K562 (cell line): ENCODE results near the gene MYO1A. TPM values are rescaled to one million over a fixed set of nuclear protein-coding genes. Genes with fewer than 3 reads are reported as not detected.

ENCODE experiments used
- EP400 ChIP-seq: fragments of 450-650 bp; IDR thresholded peaks from 2 replicates; pipeline ENCODE4 v1.6.1; 2017; ENCODE audit warnings: antibody characterized with exemption, mild to moderate bottlenecking, moderate library complexity
- ETV1 ChIP-seq: fragments of 450-650 bp; conservative IDR thresholded peaks from 2 replicates; pipeline ENCODE4 v1.6.1; 2016; ENCODE audit warnings: missing genetic modification characterization, control low read depth, low read depth, missing compliant biosample characterization
- KAT7 ChIP-seq: sonication (generic); formaldehyde crosslinking; IDR thresholded peaks from 2 replicates; pipeline ENCODE4 v1.8.0; 2022; ENCODE audit warnings: missing genetic modification reagents, mild to moderate bottlenecking, borderline replicate concordance
- MAFK ChIP-seq: IDR thresholded peaks from 2 replicates; pipeline ENCODE4 v1.6.1; 2011; ENCODE audit warnings: low read length, improper control_type of control experiment
- PCBP1 ChIP-seq: fragments of 200-400 bp; formaldehyde crosslinking; IDR thresholded peaks from 2 replicates; pipeline ENCODE4 v1.6.1; 2018; ENCODE audit warnings: mild to moderate bottlenecking, low read depth, low read length; ENCODE audit not compliant: poor library complexity, severe bottlenecking
- PHTF2 ChIP-seq: fragments of 250-450 bp; sonication (Bioruptor Pico); IDR thresholded peaks from 2 replicates; pipeline ENCODE4 v1.5.0; 2021; ENCODE audit warnings: mild to moderate bottlenecking
- RBFOX2 ChIP-seq: fragments of 200-400 bp; formaldehyde crosslinking; IDR thresholded peaks from 2 replicates; pipeline ENCODE4 v1.6.1; 2017; ENCODE audit warnings: low read depth, mild to moderate bottlenecking, low read length, moderate library complexity
- RCOR1 ChIP-seq, 2 experiments: IDR thresholded peaks; 2 replicates each; pipeline ENCODE4 v1.6.1; 2012; ENCODE audit warnings: low read depth in 2 of 2, low read length in 2 of 2, borderline replicate concordance in 1 of 2, improper control_type of control experiment in 1 of 2
- TEAD4 ChIP-seq, 2 experiments: sonication (generic) in 1 of 2; formaldehyde crosslinking in 1 of 2; IDR thresholded peaks; 2 replicates each; pipeline versions ENCODE4 v1.6.1 to v1.8.0; 2012 to 2022; ENCODE audit warnings: borderline replicate concordance in 1 of 2, inconsistent platforms in 1 of 2, low read length in 1 of 2, mild to moderate bottlenecking in 1 of 2, missing genetic modification reagents in 1 of 2
- TFE3 ChIP-seq: fragments of 450-650 bp; formaldehyde crosslinking; IDR thresholded peaks from 2 replicates; pipeline ENCODE4 v1.4.0; 2020; ENCODE audit warnings: mild to moderate bottlenecking, mixed read lengths
- TRIM25 ChIP-seq: fragments of 450-650 bp; IDR thresholded peaks from 2 replicates; pipeline ENCODE4 v1.7.0; 2016; ENCODE audit warnings: borderline replicate concordance
- VEZF1 ChIP-seq: fragments of 200-800 bp; sonication (Bioruptor generic); IDR thresholded peaks from 2 replicates; pipeline ENCODE4 v1.6.1; 2017; ENCODE audit warnings: missing genetic modification characterization, missing compliant biosample characterization
- ZNF146 ChIP-seq: IDR thresholded peaks from one replicate; pipeline ENCODE4 v1.6.1; 2018; ENCODE audit warnings: missing compliant biosample characterization; ENCODE audit not compliant: unreplicated experiment
- ZNF347 ChIP-seq: fragments of 450-650 bp; formaldehyde crosslinking; IDR thresholded peaks from 2 replicates; pipeline ENCODE4 v1.4.0; 2020; ENCODE audit warnings: low read depth, mild to moderate bottlenecking, moderate library complexity
- ZNF586 ChIP-seq: fragments of 450-650 bp; formaldehyde crosslinking; conservative IDR thresholded peaks from 2 replicates; pipeline ENCODE4 v1.4.0; 2020; ENCODE audit warnings: mild to moderate bottlenecking, moderate library complexity
- ZNF589 ChIP-seq: fragments of 200-800 bp; sonication (Bioruptor generic); IDR thresholded peaks from 2 replicates; pipeline ENCODE4 v1.6.1; 2016; ENCODE audit warnings: low read depth, missing genetic modification characterization, missing compliant biosample characterization
- polyA plus RNA-seq, 8 experiments: library from polyadenylated mRNA; depleted of rRNA in 4 of 8; stranded (reverse) in 5 of 8; unstranded in 3 of 8; fragments of >200 nt; fragmentation: Nextera tagmentation in 2 of 8; fragmentation: Illumina TruSeq in 1 of 8; extraction: Ambion mirVana in 2 of 8; extraction: Trizol in 1 of 8; gene quantifications; 2 replicates each; pipeline versions ENCODE4 v1.2.1 to v1.2.3, GENCODE V29; 2011 to 2014; ENCODE audit warnings: inconsistent platforms in 1 of 8, missing spikeins in 1 of 8
- total RNA-seq, 7 experiments: library from RNA; depleted of rRNA in 6 of 7; stranded (reverse); fragments of >200 nt in 6 of 7; fragmentation: Illumina TruSeq in 2 of 7; extraction: Trizol in 2 of 7; gene quantifications; 2 replicates each; pipeline versions ENCODE4 v1.2.1 to v1.2.3, GENCODE V29; 2011 to 2021; ENCODE audit warnings: low replicate concordance in 1 of 7
- TF ChIP-seq, protein P1 (sequence below): fragments of 450-650 bp; formaldehyde crosslinking; IDR thresholded peaks from 2 replicates; pipeline ENCODE4 v1.4.0; 2022; ENCODE audit warnings: mild to moderate bottlenecking, moderate library complexity
- TF ChIP-seq, protein P2 (sequence below): fragments of 250-450 bp; sonication (Bioruptor Pico); IDR thresholded peaks from 2 replicates; pipeline ENCODE4 v1.8.0; 2021; ENCODE audit warnings: borderline replicate concordance, mild to moderate bottlenecking, moderate library complexity; ENCODE audit not compliant: poor library complexity, severe bottlenecking

The MYO1A gene
- total and polyA plus RNA-seq, 9 of the 15 experiments (the other 6 are each of a cell fraction or from before 2014, with no cell fraction given): 0.03 to 0.29 (median 0.14) TPM; not detected in 2

DNA sequence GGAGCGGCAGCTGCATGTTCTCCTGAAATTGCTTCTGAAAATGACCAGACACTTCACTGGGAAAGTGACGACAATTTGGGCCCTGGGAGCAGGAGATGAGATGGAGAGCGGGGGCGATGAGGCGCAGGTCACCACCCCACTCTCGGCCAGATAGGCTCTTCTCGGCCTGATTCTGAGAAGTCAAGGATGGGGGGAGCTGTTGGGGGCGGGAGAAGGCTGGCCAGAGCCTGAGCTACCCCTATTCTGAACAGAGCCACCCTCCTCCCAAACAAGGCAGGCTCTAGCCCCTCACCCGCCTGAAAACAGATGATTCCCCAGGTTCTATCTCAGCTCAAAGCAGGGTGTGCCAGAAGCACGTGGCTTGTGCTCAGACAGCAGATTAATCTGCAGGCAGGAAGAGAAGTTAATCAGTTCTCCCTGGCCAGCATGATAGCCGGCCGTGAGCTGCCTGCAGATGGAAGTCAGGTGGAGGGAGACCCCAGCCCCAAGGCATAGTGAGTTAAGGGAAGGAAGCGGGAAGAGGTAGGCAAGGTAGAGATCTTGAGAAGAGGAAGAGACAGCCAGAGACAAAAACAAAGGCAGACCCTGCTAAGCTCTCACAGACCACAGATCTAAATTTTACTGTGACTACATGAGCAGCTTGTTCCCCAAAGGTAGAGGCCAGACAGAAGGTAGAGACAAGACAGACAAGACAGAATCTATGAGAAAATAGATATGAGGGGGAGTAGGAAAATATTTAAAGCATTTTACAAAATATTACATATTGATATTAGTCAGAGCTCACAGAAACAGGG is 22.7 kb downstream of the MYO1A start (continued):
- TF ChIP-seq, protein P1, sequence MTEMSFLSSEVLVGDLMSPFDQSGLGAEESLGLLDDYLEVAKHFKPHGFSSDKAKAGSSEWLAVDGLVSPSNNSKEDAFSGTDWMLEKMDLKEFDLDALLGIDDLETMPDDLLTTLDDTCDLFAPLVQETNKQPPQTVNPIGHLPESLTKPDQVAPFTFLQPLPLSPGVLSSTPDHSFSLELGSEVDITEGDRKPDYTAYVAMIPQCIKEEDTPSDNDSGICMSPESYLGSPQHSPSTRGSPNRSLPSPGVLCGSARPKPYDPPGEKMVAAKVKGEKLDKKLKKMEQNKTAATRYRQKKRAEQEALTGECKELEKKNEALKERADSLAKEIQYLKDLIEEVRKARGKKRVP (CRISPR knock-in tag): no peak
- TF ChIP-seq ZNF589 (CRISPR knock-in tag) (peak; percentile 40; the same call in 1 of the 2 replicates), RCOR1 (IDR thresholded peaks at IDR 0.05; ENCODE audit: borderline replicate concordance in 1 of 2, low read depth in 2 of 2, low read length in 2 of 2) (peak in 1 of 2 experiments; percentile 68; a peak in 1 of 4 replicates), ZNF347 (no peak), KAT7 (CRISPR knock-in tag) (no peak), PHTF2 (CRISPR knock-in tag) (no peak), ETV1 (tag) (peak; percentile 67), ZNF586 (CRISPR knock-in tag) (no peak), TRIM25 (no peak), MAFK (no peak), RBFOX2 (0 out of 2 replicates have a peak, but pooled peaks have one; percentile 29), EP400 (peak; percentile 62; the same call in 1 of the 2 replicates), ZNF146 (no peak), TFE3 (CRISPR knock-in tag) (no peak), VEZF1 (peak; percentile 10; the same call in 1 of the 2 replicates), PCBP1 (no peak), TEAD4 (IDR thresholded peaks at IDR 0.05; ENCODE audit: low read length) (peak; percentile 52; the same call in 1 of the 2 replicates), TEAD4 (CRISPR knock-in tag; IDR thresholded peaks at IDR 0.05; ENCODE audit: borderline replicate concordance) (no peak)
- TF ChIP-seq, protein P2, sequence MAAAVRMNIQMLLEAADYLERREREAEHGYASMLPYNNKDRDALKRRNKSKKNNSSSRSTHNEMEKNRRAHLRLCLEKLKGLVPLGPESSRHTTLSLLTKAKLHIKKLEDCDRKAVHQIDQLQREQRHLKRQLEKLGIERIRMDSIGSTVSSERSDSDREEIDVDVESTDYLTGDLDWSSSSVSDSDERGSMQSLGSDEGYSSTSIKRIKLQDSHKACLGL (CRISPR knock-in tag): peak; percentile 40
